WTC11 (cell line): ENCODE measurements around the gene HIVEP2. TPM values are rescaled to one million over a fixed set of nuclear protein-coding genes. Genes with fewer than 3 reads are reported as not detected.

Experiments used
- ATAC-seq: fragments of 200-7000 bp; cut with Tn5 transposase; 2 replicates; pipeline ENCODE4 v1.10.0; 2021; ENCODE audit warnings: mild to moderate bottlenecking, moderate library complexity
- CTCF ChIA-PET: fragments of 300-600 bp; sonication (Branson Sonifier 250); formaldehyde crosslinking; loops from one replicate; lab custom pipeline; 2021; ENCODE audit warnings: antibody characterized with exemption; lab: Charles Lee
- POLR2A ChIA-PET: fragments of 350-600 bp; sonication (Branson Sonifier 250); formaldehyde crosslinking; loops from one replicate; lab custom pipeline; 2021; ENCODE audit warnings: antibody characterized with exemption; lab: Charles Lee
- DNase-seq: peaks from one replicate; pipeline ENCODE4 v3.0.0; 2021; ENCODE audit warnings: low spot score
- H3K27ac Mint-ChIP-seq: 2 replicates; pipeline ENCODE4 v1.8.0; 2021; ENCODE audit warnings: mixed read lengths
- H3K27me3 Mint-ChIP-seq: 2 replicates; pipeline ENCODE4 v1.8.0; 2021; ENCODE audit warnings: low read depth, mild to moderate bottlenecking, moderate library complexity, mixed read lengths
- H3K36me3 Mint-ChIP-seq: 2 replicates; pipeline ENCODE4 v1.8.0; 2021; ENCODE audit warnings: mixed read lengths
- H3K4me1 Mint-ChIP-seq: 2 replicates; pipeline ENCODE4 v1.8.0; 2022; ENCODE audit warnings: mixed read lengths
- H3K4me3 Mint-ChIP-seq: 2 replicates; pipeline ENCODE4 v1.8.0; 2021; ENCODE audit warnings: mild to moderate bottlenecking, moderate library complexity, mixed read lengths
- H3K9me3 Mint-ChIP-seq: 2 replicates; pipeline ENCODE4 v1.8.0; 2021; ENCODE audit warnings: mixed read lengths
- CREM ChIP-seq: sonication (generic); formaldehyde crosslinking; IDR thresholded peaks from 2 replicates; pipeline ENCODE4 v1.8.1; 2022; ENCODE audit warnings: mild to moderate bottlenecking, missing genetic modification reagents, moderate library complexity
- ERG ChIP-seq: fragments of 250-450 bp; sonication (Bioruptor Pico); IDR thresholded peaks from 2 replicates; pipeline ENCODE4 v1.8.0; 2021; ENCODE audit warnings: mild to moderate bottlenecking
- FOXJ3 ChIP-seq: sonication (generic); formaldehyde crosslinking; IDR thresholded peaks from 2 replicates; pipeline ENCODE4 v1.9.0; 2021; ENCODE audit warnings: missing genetic modification reagents, mild to moderate bottlenecking, borderline replicate concordance
- FOXP4 ChIP-seq: sonication (generic); formaldehyde crosslinking; IDR thresholded peaks from 2 replicates; pipeline ENCODE4 v1.8.0; 2022; ENCODE audit warnings: mild to moderate bottlenecking, missing genetic modification reagents
- GABPB1 ChIP-seq: sonication (generic); formaldehyde crosslinking; IDR thresholded peaks from 2 replicates; pipeline ENCODE4 v1.8.1; 2023; ENCODE audit warnings: mild to moderate bottlenecking, missing genetic modification reagents
- JUN ChIP-seq: sonication (generic); formaldehyde crosslinking; IDR thresholded peaks from 2 replicates; pipeline ENCODE4 v1.8.0; 2023; ENCODE audit warnings: mild to moderate bottlenecking, missing genetic modification reagents
- MYBL2 ChIP-seq: sonication (generic); formaldehyde crosslinking; IDR thresholded peaks from 2 replicates; pipeline ENCODE4 v1.8.1; 2023; ENCODE audit warnings: mild to moderate bottlenecking, moderate library complexity, missing genetic modification reagents
- NFYB ChIP-seq: sonication (generic); formaldehyde crosslinking; conservative IDR thresholded peaks from 2 replicates; pipeline ENCODE4 v1.8.0; 2022; ENCODE audit warnings: low read depth, missing genetic modification reagents
- OVOL2 ChIP-seq: fragments of 250-450 bp; sonication (Bioruptor Pico); IDR thresholded peaks from 2 replicates; pipeline ENCODE4 v1.9.0; 2021; ENCODE audit warnings: mild to moderate bottlenecking, borderline replicate concordance
- PRDM15 ChIP-seq: sonication (generic); formaldehyde crosslinking; IDR thresholded peaks from 2 replicates; pipeline ENCODE4 v1.8.0; 2022; ENCODE audit warnings: missing genetic modification reagents
- PRRX2 ChIP-seq: fragments of 250-450 bp; sonication (Bioruptor Pico); IDR thresholded peaks from 2 replicates; pipeline ENCODE4 v1.8.0; 2021; ENCODE audit warnings: mild to moderate bottlenecking
- RELA ChIP-seq: sonication (generic); formaldehyde crosslinking; IDR thresholded peaks from 2 replicates; pipeline ENCODE4 v1.8.1; 2022; ENCODE audit warnings: missing genetic modification reagents, mild to moderate bottlenecking, borderline replicate concordance
- SMAD4 ChIP-seq: sonication (generic); formaldehyde crosslinking; IDR thresholded peaks from 2 replicates; pipeline ENCODE4 v1.8.0; 2022; ENCODE audit warnings: mild to moderate bottlenecking, missing genetic modification reagents
- TEAD4 ChIP-seq: sonication (generic); formaldehyde crosslinking; IDR thresholded peaks from 2 replicates; pipeline ENCODE4 v1.8.0; 2022; ENCODE audit warnings: mild to moderate bottlenecking, missing genetic modification reagents
- USF1 ChIP-seq: sonication (generic); formaldehyde crosslinking; IDR thresholded peaks from 2 replicates; pipeline ENCODE4 v1.8.0; 2022; ENCODE audit warnings: mild to moderate bottlenecking, missing genetic modification reagents
- ZBTB43 ChIP-seq: sonication (generic); formaldehyde crosslinking; IDR thresholded peaks from 2 replicates; pipeline ENCODE4 v1.8.1; 2023; ENCODE audit warnings: mild to moderate bottlenecking, missing genetic modification reagents
- ZMAT4 ChIP-seq: fragments of 250-450 bp; sonication (Bioruptor Pico); IDR thresholded peaks from 2 replicates; pipeline ENCODE4 v1.9.0; 2021; ENCODE audit warnings: mild to moderate bottlenecking
- ZNF317 ChIP-seq: sonication (generic); formaldehyde crosslinking; IDR thresholded peaks from 2 replicates; pipeline ENCODE4 v1.8.1; 2023; ENCODE audit warnings: low read depth, mild to moderate bottlenecking, moderate library complexity, missing genetic modification reagents, borderline replicate concordance
- ZNF396 ChIP-seq: fragments of 250-450 bp; sonication (Bioruptor Pico); IDR thresholded peaks from 2 replicates; pipeline ENCODE4 v1.8.0; 2021; ENCODE audit warnings: mild to moderate bottlenecking, moderate library complexity, borderline replicate concordance
- ZNF423 ChIP-seq: fragments of 250-450 bp; sonication (Bioruptor Pico); IDR thresholded peaks from 2 replicates; pipeline ENCODE4 v2.1.2; 2022; ENCODE audit warnings: mild to moderate bottlenecking, moderate library complexity
- total RNA-seq: library from RNA; stranded (reverse); gene quantifications from 3 replicates; pipeline ENCODE4 v1.2.3, GENCODE V29; 2021

Gene HIVEP2
- total RNA-seq, 1 experiment from 2014 or later: 11.5 TPM

GRCh38 chr6:142797159-142797558 is 147.8 kb downstream of the HIVEP2 start:
- TF ChIP-seq USF1 (CRISPR knock-in tag) (no peak), ZNF396 (CRISPR knock-in tag) (no peak), CREM (CRISPR knock-in tag) (no peak), PRDM15 (CRISPR knock-in tag) (no peak), ZNF317 (no peak), GABPB1 (CRISPR knock-in tag) (no peak), SMAD4 (CRISPR knock-in tag) (no peak), TEAD4 (CRISPR knock-in tag) (no peak)
- TF ChIP-seq, all 79 proteins: peak for 0
- no peak for DNase-seq
- Mint-ChIP-seq H3K27ac (no peak overlapping the region), H3K9me3 (no peaks in the 10 kb centered on the region), H3K27me3 (no peaks in the 10 kb centered on the region), H3K4me1 (peaks cover 10% of the 10 kb centered on the region), H3K4me3 (no peak overlapping the region), H3K36me3 (no peaks in the 10 kb centered on the region)
- POLR2A ChIA-PET: no interaction called here
- no peak for ATAC-seq
- CTCF ChIA-PET: interaction anchor here (1.1 kb wide), 1 partner anchor 26 kb away, joined by 3 read pairs; no protein-coding TSS in a partner anchor

GRCh38 chr6:142796571-142796970 is 148.4 kb downstream of the HIVEP2 start:
- Mint-ChIP-seq H3K36me3 (no peaks in the 10 kb centered on the region), H3K4me1 (peaks cover 7% of the 10 kb centered on the region), H3K9me3 (no peaks in the 10 kb centered on the region), H3K27ac (no peak overlapping the region), H3K4me3 (no peak overlapping the region), H3K27me3 (no peaks in the 10 kb centered on the region)
- POLR2A ChIA-PET: no interaction called here
- CTCF ChIA-PET: no interaction called here
- DNase-seq (no peak), ATAC-seq (no peak)
- TF ChIP-seq MYBL2 (CRISPR knock-in tag) (no peak), ZMAT4 (CRISPR knock-in tag) (no peak), OVOL2 (CRISPR knock-in tag) (no peak), ZBTB43 (CRISPR knock-in tag) (no peak), PRRX2 (CRISPR knock-in tag) (no peak), FOXJ3 (CRISPR knock-in tag) (no peak), JUN (CRISPR knock-in tag) (no peak)

- Mint-ChIP-seq H3K4me3 (no peak overlapping the region), H3K36me3 (no peaks in the 10 kb centered on the region), H3K4me1 (peaks cover 7% of the 10 kb centered on the region), H3K27ac (no peak overlapping the region), H3K27me3 (no peaks in the 10 kb centered on the region), H3K9me3 (no peaks in the 10 kb centered on the region)
- POLR2A ChIA-PET: no interaction called here
- CTCF ChIA-PET: interaction anchor here (0.9 kb wide), 1 partner anchor 12 kb away, joined by 3 read pairs; no protein-coding TSS in a partner anchor
- DNase-seq (no peak), ATAC-seq (no peak)
- TF ChIP-seq FOXP4 (no peak), RELA (CRISPR knock-in tag) (no peak), ZNF423 (CRISPR knock-in tag) (no peak), GABPB1 (CRISPR knock-in tag) (no peak), NFYB (CRISPR knock-in tag) (no peak), PRRX2 (CRISPR knock-in tag) (no peak), ERG (CRISPR knock-in tag) (no peak)
Measured at GRCh38 chr6:142796024-142796423, 149.0 kb downstream of the HIVEP2 start.
